Dendritic cell treated with granulocyte-macrophage colony-stimulating factor and Interleukin-4, amounts not matched to agents 40 ng/mL and 50 ng/mL, for 4 days (primary cell): Measurements from ENCODE around the gene FOS.

Source experiments
- H3K27ac Mint-ChIP-seq: one replicate; pipeline ENCODE4 v1.8.0; 2022; ENCODE audit warnings: mild to moderate bottlenecking, mixed read lengths
- H3K27me3 Mint-ChIP-seq: one replicate; pipeline ENCODE4 v1.8.0; 2022; ENCODE audit warnings: mild to moderate bottlenecking, mixed read lengths
- H3K36me3 Mint-ChIP-seq: one replicate; pipeline ENCODE4 v1.8.0; 2022; ENCODE audit warnings: low read depth, mixed read lengths
- H3K4me1 Mint-ChIP-seq: one replicate; pipeline ENCODE4 v1.8.0; 2022; ENCODE audit warnings: low read depth, mixed read lengths
- H3K4me3 Mint-ChIP-seq: one replicate; pipeline ENCODE4 v1.8.0; 2022; ENCODE audit warnings: mild to moderate bottlenecking, moderate library complexity, mixed read lengths
- H3K9me3 Mint-ChIP-seq: one replicate; pipeline ENCODE4 v1.8.0; 2022; ENCODE audit warnings: mixed read lengths
- intact Hi-C: fragments of 100-400 bp; cut with micrococcal nuclease; formaldehyde crosslinking; loops from one replicate; pipeline ENCODE4 v1.15.0; 2022

The FOS gene

GRCh38 chr14:75311356-75311755 is 32.7 kb downstream of the FOS start:
- intact Hi-C loops: no loop called here
- Mint-ChIP-seq H3K27ac (no peak overlapping the region), H3K27me3 (peaks cover 1% of the 10 kb centered on the region), H3K36me3 (no peaks in the 10 kb centered on the region), H3K9me3 (no peaks in the 10 kb centered on the region), H3K4me1 (peaks cover 29% of the 10 kb centered on the region), H3K4me3 (no peak overlapping the region)

GRCh38 chr14:75312341-75312740 is 33.7 kb downstream of the FOS start:
- H3K27ac Mint-ChIP-seq: no peak overlapping the region
- peaks cover 1% of the 10 kb centered on the region for H3K27me3 Mint-ChIP-seq
- peaks cover 26% of the 10 kb centered on the region for H3K4me1 Mint-ChIP-seq
- H3K36me3 Mint-ChIP-seq: no peaks in the 10 kb centered on the region
- intact Hi-C loops: no loop called here
- H3K4me3 Mint-ChIP-seq: no peak overlapping the region
- no peaks in the 10 kb centered on the region for H3K9me3 Mint-ChIP-seq

GRCh38 chr14:75313294-75313693 is 34.7 kb downstream of the FOS start:
- Mint-ChIP-seq H3K4me3 (no peak overlapping the region), H3K27me3 (peaks cover 1% of the 10 kb centered on the region), H3K36me3 (no peaks in the 10 kb centered on the region), H3K27ac (no peak overlapping the region), H3K4me1 (peaks cover 26% of the 10 kb centered on the region), H3K9me3 (no peaks in the 10 kb centered on the region)
- intact Hi-C loops: no loop called here

- peak overlapping the region; percentile 2 for H3K27ac Mint-ChIP-seq
- no peak overlapping the region for H3K4me3 Mint-ChIP-seq
- H3K36me3 Mint-ChIP-seq: no peaks in the 10 kb centered on the region
- intact Hi-C loops: no loop called here
- H3K4me1 Mint-ChIP-seq: peaks cover 34% of the 10 kb centered on the region
- H3K27me3 Mint-ChIP-seq: peaks cover 1% of the 10 kb centered on the region
- H3K9me3 Mint-ChIP-seq: no peaks in the 10 kb centered on the region
Measured at GRCh38 chr14:75315144-75315543, 36.5 kb downstream of the FOS start.

GRCh38 chr14:75317148-75317547 is 38.5 kb downstream of the FOS start:
- H3K27me3 Mint-ChIP-seq: peaks cover 1% of the 10 kb centered on the region
- intact Hi-C loops: no loop called here
- no peaks in the 10 kb centered on the region for H3K36me3 Mint-ChIP-seq
- no peaks in the 10 kb centered on the region for H3K9me3 Mint-ChIP-seq
- H3K4me1 Mint-ChIP-seq: peaks cover 33% of the 10 kb centered on the region
- no peak overlapping the region for H3K27ac Mint-ChIP-seq
- H3K4me3 Mint-ChIP-seq: no peak overlapping the region

- intact Hi-C loops: no loop called here
- Mint-ChIP-seq H3K4me1 (peaks cover 31% of the 10 kb centered on the region), H3K27me3 (peaks cover 1% of the 10 kb centered on the region), H3K36me3 (no peaks in the 10 kb centered on the region), H3K4me3 (no peak overlapping the region), H3K27ac (no peak overlapping the region), H3K9me3 (no peaks in the 10 kb centered on the region)
Measured at GRCh38 chr14:75318353-75318752, 39.7 kb downstream of the FOS start.

- peaks cover 1% of the 10 kb centered on the region for H3K27me3 Mint-ChIP-seq
- no peak overlapping the region for H3K27ac Mint-ChIP-seq
- intact Hi-C loops: no loop called here
- no peak overlapping the region for H3K4me3 Mint-ChIP-seq
- H3K4me1 Mint-ChIP-seq: peaks cover 26% of the 10 kb centered on the region
- no peaks in the 10 kb centered on the region for H3K36me3 Mint-ChIP-seq
- H3K9me3 Mint-ChIP-seq: no peaks in the 10 kb centered on the region
Measured at GRCh38 chr14:75319021-75319420, 40.4 kb downstream of the FOS start.

GRCh38 chr14:75320196-75320595 is 41.6 kb downstream of the FOS start:
- peaks cover 25% of the 10 kb centered on the region for H3K4me1 Mint-ChIP-seq
- intact Hi-C loops: no loop called here

GRCh38 chr14:75322746-75323145 is 44.1 kb downstream of the FOS start:
- H3K27me3 Mint-ChIP-seq: no peaks in the 10 kb centered on the region
- H3K27ac Mint-ChIP-seq: no peak overlapping the region

More at GRCh38 chr14:75320196-75320595, 41.6 kb downstream of the FOS start:
- Mint-ChIP-seq H3K27me3 (peaks cover 1% of the 10 kb centered on the region), H3K27ac (peak overlapping the region; percentile 11), H3K9me3 (no peaks in the 10 kb centered on the region), H3K4me3 (no peak overlapping the region), H3K36me3 (no peaks in the 10 kb centered on the region)

GRCh38 chr14:75323571-75323970 is 44.9 kb downstream of the FOS start:
- Mint-ChIP-seq H3K27ac (no peak overlapping the region), H3K4me3 (no peak overlapping the region), H3K27me3 (no peaks in the 10 kb centered on the region), H3K9me3 (no peaks in the 10 kb centered on the region), H3K36me3 (no peaks in the 10 kb centered on the region), H3K4me1 (peaks cover 15% of the 10 kb centered on the region)
- intact Hi-C loops: no loop called here

More at GRCh38 chr14:75322746-75323145, 44.1 kb downstream of the FOS start:
- Mint-ChIP-seq H3K4me3 (no peak overlapping the region), H3K4me1 (peaks cover 18% of the 10 kb centered on the region), H3K9me3 (no peaks in the 10 kb centered on the region), H3K36me3 (no peaks in the 10 kb centered on the region)
- intact Hi-C loops: no loop called here

GRCh38 chr14:75328558-75329155 is 50.0 kb downstream of the FOS start:
- Mint-ChIP-seq H3K27me3 (no peaks in the 10 kb centered on the region), H3K36me3 (no peaks in the 10 kb centered on the region), H3K27ac (no peak overlapping the region), H3K4me1 (peaks cover 39% of the 10 kb centered on the region), H3K9me3 (no peaks in the 10 kb centered on the region), H3K4me3 (no peak overlapping the region)
- intact Hi-C loops: no loop called here

- intact Hi-C loops: no loop called here
- peaks cover 47% of the 10 kb centered on the region for H3K4me1 Mint-ChIP-seq
- no peaks in the 10 kb centered on the region for H3K27me3 Mint-ChIP-seq
- no peaks in the 10 kb centered on the region for H3K36me3 Mint-ChIP-seq
- H3K27ac Mint-ChIP-seq: peak overlapping the region; percentile 57
- no peaks in the 10 kb centered on the region for H3K9me3 Mint-ChIP-seq
- no peak overlapping the region for H3K4me3 Mint-ChIP-seq
Measured at GRCh38 chr14:75329369-75329768, 50.7 kb downstream of the FOS start.

- intact Hi-C loops: no loop called here
- no peak overlapping the region for H3K27ac Mint-ChIP-seq
Measured at GRCh38 chr14:75331471-75331870, 52.8 kb downstream of the FOS start.

More at GRCh38 chr14:75331471-75331870, 52.8 kb downstream of the FOS start:
- no peaks in the 10 kb centered on the region for H3K36me3 Mint-ChIP-seq
- H3K9me3 Mint-ChIP-seq: no peaks in the 10 kb centered on the region
- no peak overlapping the region for H3K4me3 Mint-ChIP-seq
- H3K4me1 Mint-ChIP-seq: peaks cover 61% of the 10 kb centered on the region
- H3K27me3 Mint-ChIP-seq: no peaks in the 10 kb centered on the region
